Measurements from ENCODE around the gene SIK3. TPM values are rescaled to one million over a fixed set of nuclear protein-coding genes. Genes with fewer than 3 reads are reported as not detected.

The SIK3 gene
- total RNA-seq, 1 donor: 107 TPM

GRCh38 chr11:116976941-116977570, 121.2 kb downstream of the SIK3 start:
- no peak for DNase-seq (ENCODE audit: low read depth in 2 of 3, low spot score in 2 of 3)

DNA sequence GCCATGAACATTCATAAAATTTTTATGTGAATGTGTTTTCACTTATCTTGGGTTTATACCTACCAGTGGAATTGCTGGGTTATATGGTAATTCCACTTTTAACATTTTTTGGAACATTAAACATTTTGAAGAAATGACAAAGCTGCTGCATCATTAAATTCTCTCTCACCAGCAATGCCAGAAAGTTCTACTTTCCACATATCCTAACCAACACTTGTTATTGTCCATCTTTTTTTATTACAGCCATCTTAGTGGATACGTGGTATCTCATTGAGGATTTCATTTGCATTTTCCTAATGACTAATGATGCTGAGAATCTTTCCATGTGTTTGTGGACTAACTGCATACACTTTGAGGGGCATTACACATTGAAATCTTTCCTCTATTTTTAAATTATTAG, 122.6 kb downstream of the SIK3 start:
- DNase-seq (ENCODE audit: low read depth in 2 of 3, low spot score in 2 of 3): no peak

DNA sequence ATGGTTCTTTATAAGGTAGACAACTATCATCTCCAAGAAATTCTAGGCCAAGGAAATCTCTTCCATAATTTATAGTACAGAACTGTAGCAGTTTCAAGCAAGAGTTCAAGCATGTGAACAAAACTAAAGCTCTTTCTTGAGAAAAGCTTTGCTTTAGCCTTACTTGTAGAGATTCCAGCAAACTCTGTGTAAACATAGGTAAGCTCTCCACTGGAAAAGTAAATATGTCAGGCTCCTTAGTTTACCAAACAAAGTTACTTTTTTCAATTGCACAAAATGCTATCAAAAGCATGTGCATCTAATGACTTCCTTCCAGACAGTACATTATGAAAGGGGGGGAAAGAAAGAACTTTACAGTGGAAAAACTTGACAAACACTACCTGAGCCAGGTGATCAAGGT, 125.0 kb downstream of the SIK3 start:
- no peak for DNase-seq (ENCODE audit: low read depth in 2 of 3, low spot score in 2 of 3)

GRCh38 chr11:116972691-116973090, 125.5 kb downstream of the SIK3 start:
- DNase-seq (ENCODE audit: low read depth in 2 of 3, low spot score in 2 of 3): peak in 2 of 3 donors; percentile 36 to 75

- DNase-seq (ENCODE audit: low read depth in 2 of 3, low spot score in 2 of 3): no peak
Observed at GRCh38 chr11:116970485-116971292, 127.5 kb downstream of the SIK3 start.

- no peak for DNase-seq (ENCODE audit: low read depth in 2 of 3, low spot score in 2 of 3)
Observed at GRCh38 chr11:116969694-116970093, 128.5 kb downstream of the SIK3 start.

GRCh38 chr11:116964269-116964668, 134.0 kb downstream of the SIK3 start:
- DNase-seq (ENCODE audit: low read depth in 2 of 3, low spot score in 2 of 3): no peak

DNA sequence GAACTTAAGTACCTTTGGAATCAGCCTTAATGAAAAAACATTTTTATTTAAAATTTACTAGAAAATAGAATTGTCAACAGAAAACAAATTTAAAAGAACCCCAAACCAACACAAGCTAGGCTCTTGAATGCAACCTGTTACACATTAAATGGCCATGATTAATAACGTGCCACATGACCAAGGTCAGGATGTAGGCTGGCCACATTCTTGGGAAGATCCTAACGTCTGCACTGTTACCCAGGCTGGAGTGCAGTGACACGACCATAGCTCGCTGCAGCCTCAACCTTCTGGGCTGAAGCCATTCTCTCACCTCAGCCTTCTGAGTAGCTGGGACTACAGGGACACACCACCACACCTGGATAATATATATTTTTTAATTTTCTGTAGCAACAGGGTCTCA, 134.4 kb downstream of the SIK3 start:
- DNase-seq (ENCODE audit: low read depth in 2 of 3, low spot score in 2 of 3): no peak

- no peak for DNase-seq (ENCODE audit: low read depth in 2 of 3, low spot score in 2 of 3)
Observed at GRCh38 chr11:116962108-116962507, 136.1 kb downstream of the SIK3 start.

DNA sequence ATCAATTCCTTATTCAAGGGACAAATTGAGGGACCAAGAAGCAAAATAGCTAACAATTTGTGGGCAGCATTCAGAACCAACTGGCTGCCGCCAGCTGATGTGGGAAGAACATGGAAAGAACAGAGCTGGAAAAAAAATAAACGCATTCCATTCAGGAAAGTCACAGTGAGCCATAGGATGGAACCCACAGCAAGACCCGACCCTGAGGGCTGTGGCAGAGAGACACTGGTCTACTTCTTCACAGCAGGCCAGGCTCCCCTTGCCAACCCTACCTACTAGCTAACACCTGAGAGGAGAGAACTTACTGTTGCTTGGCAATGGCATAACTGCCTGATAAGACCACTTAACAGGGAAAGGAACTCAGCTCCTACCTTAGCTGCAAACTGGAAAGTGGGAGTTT, 137.3 kb downstream of the SIK3 start:
- DNase-seq (ENCODE audit: low read depth in 2 of 3, low spot score in 2 of 3): no peak

GRCh38 chr11:116958246-116958645, 140.0 kb downstream of the SIK3 start:
- no peak for DNase-seq (ENCODE audit: low read depth in 2 of 3, low spot score in 2 of 3)

GRCh38 chr11:116955949-116956348, 142.3 kb downstream of the SIK3 start:
- no peak for DNase-seq (ENCODE audit: low read depth in 2 of 3, low spot score in 2 of 3)

DNA sequence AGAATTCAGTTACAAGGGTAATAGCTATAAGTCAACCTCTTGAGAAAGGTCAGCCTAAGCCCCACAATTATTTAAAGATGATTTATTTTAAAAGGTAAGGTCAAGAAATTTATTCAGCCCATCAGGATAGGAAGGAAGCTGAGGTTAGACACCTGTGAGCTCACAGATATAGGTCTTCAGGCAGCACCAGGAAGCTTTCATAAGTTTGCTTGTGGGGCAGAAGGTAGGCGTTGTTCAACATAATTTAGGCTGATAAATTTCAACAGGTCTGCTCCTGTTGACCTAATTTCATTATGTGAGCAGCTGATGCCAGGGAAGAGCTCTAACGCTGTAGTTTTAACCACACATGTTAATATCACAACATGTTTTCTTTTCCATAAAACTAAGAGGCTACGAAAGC, 142.7 kb downstream of the SIK3 start:
- no peak for DNase-seq (ENCODE audit: low read depth in 2 of 3, low spot score in 2 of 3)

- no peak for DNase-seq (ENCODE audit: low read depth in 2 of 3, low spot score in 2 of 3)
Observed at GRCh38 chr11:116953530-116954285, 144.5 kb downstream of the SIK3 start.

GRCh38 chr11:116951762-116952161, 146.5 kb downstream of the SIK3 start:
- DNase-seq (ENCODE audit: low read depth in 2 of 3, low spot score in 2 of 3): no peak

DNA sequence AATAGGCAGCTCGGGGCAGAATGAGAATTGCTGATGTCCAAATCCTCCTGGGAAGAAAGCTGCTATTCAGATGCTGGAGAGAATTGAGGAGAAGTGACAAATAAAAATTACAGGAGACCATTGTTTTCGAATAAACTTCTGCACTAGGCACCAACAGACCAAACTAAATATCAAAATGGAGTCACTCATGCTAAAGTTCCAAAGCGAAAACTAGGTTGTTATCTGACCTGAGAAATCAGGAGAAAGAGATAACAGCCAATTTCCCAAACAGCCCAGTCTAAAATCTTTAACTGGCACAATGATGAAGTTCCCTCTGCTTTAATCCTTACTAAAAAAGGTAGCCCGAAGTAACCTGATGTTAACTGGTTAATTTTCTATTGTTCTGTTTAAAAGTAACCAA, 148.0 kb downstream of the SIK3 start:
- no peak for DNase-seq (ENCODE audit: low read depth in 2 of 3, low spot score in 2 of 3)

- DNase-seq (ENCODE audit: low read depth in 2 of 3, low spot score in 2 of 3): no peak
Observed at GRCh38 chr11:116948391-116948790, 149.8 kb downstream of the SIK3 start.

DNA sequence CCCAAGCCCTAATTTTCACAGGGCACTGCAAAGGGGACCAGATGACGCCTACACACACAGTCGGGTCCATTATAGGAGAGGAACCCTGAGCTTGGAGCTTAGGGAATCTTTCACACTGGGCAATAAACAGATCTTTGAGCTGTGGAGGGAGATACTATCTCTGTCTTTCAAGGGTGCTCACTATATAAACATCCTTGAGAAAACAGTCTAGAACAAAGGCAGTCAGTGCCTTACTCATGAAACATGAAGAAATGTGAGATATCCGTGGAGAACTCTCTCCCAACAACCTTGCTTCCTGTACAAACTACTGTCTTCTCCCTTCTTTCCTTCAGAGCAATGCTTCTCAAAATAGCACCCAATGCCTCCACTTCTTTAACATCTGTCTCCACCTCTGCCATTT, 151.8 kb downstream of the SIK3 start:
- no peak for DNase-seq (ENCODE audit: low read depth in 2 of 3, low spot score in 2 of 3)

- no peak for DNase-seq (ENCODE audit: low read depth in 2 of 3, low spot score in 2 of 3)
Observed at GRCh38 chr11:116939499-116939898, 158.7 kb downstream of the SIK3 start.

DNA sequence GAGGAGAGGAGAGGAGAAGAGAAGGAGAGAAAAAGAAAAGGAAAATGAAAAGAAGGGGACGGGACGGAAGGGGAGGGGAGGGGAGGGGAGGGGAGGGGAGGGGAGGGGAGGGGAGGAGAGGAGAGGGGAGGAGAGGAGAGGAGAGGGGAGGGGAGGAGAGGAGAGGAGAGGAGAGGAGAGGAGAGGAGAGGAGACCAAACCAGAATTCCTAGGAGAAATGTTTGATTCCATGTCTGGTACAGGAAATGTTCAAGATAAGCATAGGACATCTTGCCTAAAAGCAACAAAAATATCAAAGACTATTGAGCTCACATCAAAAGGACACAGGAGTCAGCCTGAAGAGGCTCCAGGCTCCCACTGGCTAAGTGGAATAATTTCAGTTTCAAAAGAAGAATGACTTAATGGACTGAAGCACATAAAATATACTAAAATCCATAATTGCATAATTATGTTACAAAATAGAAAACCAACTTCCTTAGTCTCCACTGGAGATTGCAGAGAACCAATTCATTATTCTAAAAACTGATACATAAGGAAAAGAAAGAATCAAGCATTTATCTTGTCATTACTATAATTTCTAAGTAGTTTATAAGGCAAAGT, 159.7 kb downstream of the SIK3 start:
- DNase-seq (ENCODE audit: low read depth in 2 of 3, low spot score in 2 of 3): no peak

GRCh38 chr11:116936754-116937446, 161.3 kb downstream of the SIK3 start:
- DNase-seq (ENCODE audit: low read depth in 2 of 3, low spot score in 2 of 3): no peak
